Fibroblast of the aortic adventitia (primary cell): Measurements from ENCODE around the gene PITPNM2. TPM values are rescaled to one million over a fixed set of nuclear protein-coding genes. Genes with fewer than 3 reads are reported as not detected.

Source experiments
- DNase-seq: peaks from one replicate; pipeline ENCODE4 v3.0.0-alpha.2; 2010; ENCODE audit warnings: low read depth
- H3K4me3 ChIP-seq: 2 replicates; pipeline ENCODE4 v1.5.1; 2011; ENCODE audit warnings: low read depth, mild to moderate bottlenecking, control low read depth, low read length, moderate library complexity
- CTCF ChIP-seq: IDR thresholded peaks from 2 replicates; pipeline ENCODE4 v1.5.1; 2011; ENCODE audit warnings: mild to moderate bottlenecking, low read length, control low read depth, inconsistent platforms; ENCODE audit not compliant: insufficient read depth
- total RNA-seq: library from RNA; depleted of rRNA; stranded (reverse); fragments of >200 nt; gene quantifications from 2 replicates; pipeline ENCODE4 v1.2.3, GENCODE V29; 2012; ENCODE audit warnings: low replicate concordance

The PITPNM2 gene
- total RNA-seq, 1 donor: 4.1 TPM

GRCh38 chr12:123101526-123101925 is 49.4 kb downstream of the PITPNM2 start:
- no peak for TF ChIP-seq CTCF
- no peak for DNase-seq
- H3K4me3 ChIP-seq: no peak overlapping the region

Other genes with a start within 250 kb of the PITPNM2 start
- 4.4 and 10.3 TPM in 2 replicates for gene ABCB9, start 184.6 kb downstream of the PITPNM2 start, total RNA-seq
- 10.3 and 21.4 TPM in 2 replicates for gene OGFOD2, start 175.8 kb downstream of the PITPNM2 start, total RNA-seq
- 110 and 240 TPM in 2 replicates for gene ARL6IP4, start 170.4 kb downstream of the PITPNM2 start, total RNA-seq
- gene MPHOSPH9, start 82.1 kb upstream of the PITPNM2 start, total RNA-seq: 27.4 and 68.9 TPM in 2 replicates
- 12.8 and 17.5 TPM in 2 replicates for gene MTRFR, start 82.3 kb upstream of the PITPNM2 start, total RNA-seq
- gene CDK2AP1, start 120.8 kb upstream of the PITPNM2 start, total RNA-seq: 85.5 and 356 TPM in 2 replicates
- 38.6 and 70.6 TPM in 2 replicates for gene SBNO1, start 213.8 kb upstream of the PITPNM2 start, total RNA-seq
- 46.5 and 63.1 TPM in 2 replicates for gene KMT5A, start 233.0 kb upstream of the PITPNM2 start, total RNA-seq